GM12878 (cell line): ENCODE measurements around the gene LDLRAD3. TPM values are rescaled to one million over a fixed set of nuclear protein-coding genes. Genes with fewer than 3 reads are reported as not detected.

ENCODE experiments used
- ATAC-seq: fragments of 200-7000 bp; cut with Tn5 transposase; 3 replicates; pipeline ENCODE4 v1.9.1; 2020; ENCODE audit warnings: mild to moderate bottlenecking, moderate library complexity
- BruUV-seq: library from RNA; stranded (reverse); fragments of 400-500 nt; replicated peaks from 2 replicates; lab custom pipeline; 2021; lab: Mats Ljungman, UMichigan
- CTCF ChIA-PET: fragments of 300-600 bp; sonication (Branson Sonifier 250); formaldehyde crosslinking; extraction: SDS; loops from one replicate; lab custom pipeline; 2021; ENCODE audit warnings: inconsistent platforms; lab: Yijun Ruan, JAX
- POLR2A ChIA-PET: fragments of 350-600 bp; formaldehyde crosslinking; extraction: SDS; loops from one replicate; lab custom pipeline; 2021; ENCODE audit warnings: inconsistent platforms; lab: Charles Lee
- RAD21 ChIA-PET: fragments of 300-600 bp; sonication (Branson Sonifier 250); formaldehyde crosslinking; loops from one replicate; lab custom pipeline; 2023; ENCODE audit warnings: antibody characterized with exemption; ENCODE audit not compliant: unreplicated experiment; lab: Charles Lee
- SMC1A ChIA-PET: fragments of 300-600 bp; sonication (Branson Sonifier 250); formaldehyde crosslinking; loops from one replicate; lab custom pipeline; 2023; ENCODE audit not compliant: unreplicated experiment, uncharacterized antibody; lab: Charles Lee
- DNase-seq: peaks from one replicate; pipeline ENCODE4 v3.0.0-alpha.2; 2011; ENCODE audit warnings: low read depth, low spot score
- FAIRE-seq: peaks from 3 replicates; lab custom pipeline; 2011; peaks lifted over from hg19 to GRCh38; lab: Jason Lieb, UNC
- H2AFZ ChIP-seq: 2 replicates; pipeline ENCODE4 v1.6.0; 2011; ENCODE audit warnings: low read depth, low read length, control low read depth; ENCODE audit not compliant: control insufficient read depth
- H3K27ac ChIP-seq: 2 replicates; pipeline ENCODE4 v1.5.1; 2011; ENCODE audit warnings: control low read depth; ENCODE audit not compliant: control insufficient read depth, insufficient read depth
- H3K27me3 ChIP-seq, 2 experiments: replicated peaks in 1 of 2; 2 replicates each; pipeline versions ENCODE4 v1.6.0 to v1.6.1; 2011; ENCODE audit warnings: low read length in 1 of 2; ENCODE audit not compliant: control insufficient read depth in 2 of 2, insufficient read depth in 2 of 2
- H3K36me3 ChIP-seq, 2 experiments: 2 replicates each; pipeline ENCODE4 v1.5.1; 2011; ENCODE audit warnings: low read length in 1 of 2; ENCODE audit not compliant: control insufficient read depth in 2 of 2, insufficient read depth in 2 of 2
- H3K4me1 ChIP-seq: 2 replicates; pipeline ENCODE4 v1.6.1; 2011; ENCODE audit warnings: mild to moderate bottlenecking, low read length, moderate library complexity, mixed read lengths; ENCODE audit not compliant: control insufficient read depth, insufficient read depth
- H3K4me2 ChIP-seq: 2 replicates; pipeline ENCODE4 v1.6.0; 2011; ENCODE audit warnings: control low read depth; ENCODE audit not compliant: control insufficient read depth, insufficient read depth
- H3K4me3 ChIP-seq: fragments of 200-600 bp; sonication (generic); 2 replicates; pipeline ENCODE4 v1.5.1; 2016
- H3K79me2 ChIP-seq: 2 replicates; pipeline ENCODE4 v1.6.0; 2011; ENCODE audit warnings: low read length; ENCODE audit not compliant: control insufficient read depth, insufficient read depth
- H3K9ac ChIP-seq: 2 replicates; pipeline ENCODE4 v1.8.0; 2011; ENCODE audit warnings: low read length, control low read depth, mixed read lengths; ENCODE audit not compliant: control insufficient read depth, insufficient read depth
- H3K9me3 ChIP-seq: replicated peaks from 3 replicates; pipeline ENCODE4 v1.5.1; 2011; ENCODE audit warnings: mild to moderate bottlenecking, low read length; ENCODE audit not compliant: control insufficient read depth, insufficient read depth
- H4K20me1 ChIP-seq: 2 replicates; pipeline ENCODE4 v1.6.0; 2011; ENCODE audit not compliant: control insufficient read depth, insufficient read depth
- IKZF1 ChIP-seq: fragments of 450-650 bp; conservative IDR thresholded peaks from 2 replicates; pipeline ENCODE4 v1.6.1; 2017; ENCODE audit warnings: antibody characterized with exemption, mild to moderate bottlenecking
- IKZF2 ChIP-seq, 2 experiments: fragments of 450-650 bp; IDR thresholded peaks; 2 replicates each; pipeline ENCODE4 v1.6.1; 2017; ENCODE audit warnings: mild to moderate bottlenecking in 2 of 2, moderate library complexity in 2 of 2
- NR2C1 ChIP-seq: fragments of 450-650 bp; IDR thresholded peaks from 2 replicates; pipeline ENCODE4 v1.6.1; 2017; ENCODE audit warnings: antibody characterized with exemption, mild to moderate bottlenecking, moderate library complexity
- PAX5 ChIP-seq: IDR thresholded peaks from 2 replicates; pipeline ENCODE4 v1.6.1; 2011; ENCODE audit warnings: low read depth, low read length, borderline replicate concordance
- POLR2AphosphoS5 ChIP-seq: IDR thresholded peaks from 2 replicates; pipeline ENCODE4 v1.6.1; 2011; ENCODE audit warnings: mild to moderate bottlenecking, low read length, inconsistent platforms
- YBX1 ChIP-seq: fragments of 450-650 bp; IDR thresholded peaks from 2 replicates; pipeline ENCODE4 v1.6.1; 2016; ENCODE audit warnings: antibody characterized with exemption
- WGBS: methylation state at CpG from one replicate; pipeline ENCODE4 v1.1.6; 2016; ENCODE audit warnings: low lambda C conversion rate; ENCODE audit not compliant: insufficient replicate concordance, insufficient coverage; ENCODE audit errors: missing lambda C conversion rate; 5-methylcytosine and 5-hydroxymethylcytosine counted together
- in situ Hi-C: fragments of 300-500 bp; cut with MboI; formaldehyde crosslinking; loops from 9 replicates; pipeline ENCODE4 v1.14.3; 2018; ENCODE audit warnings: mixed read lengths
- intact Hi-C: fragments of 100-400 bp; cut with micrococcal nuclease; formaldehyde crosslinking; loops from one replicate; pipeline ENCODE4 v1.14.2; 2022; ENCODE audit not compliant: unreplicated experiment
- polyA plus RNA-seq, 11 experiments: library from polyadenylated mRNA; depleted of rRNA in 4 of 11; unstranded in 6 of 11; stranded (reverse) in 5 of 11; fragments of >200 nt; fragmentation: Nextera tagmentation in 4 of 11; fragmentation: Illumina TruSeq in 1 of 11; extraction: Ambion mirVana in 4 of 11; extraction: Trizol in 1 of 11; gene quantifications; 1 replicate in 1 of 11; 2 replicates in 10 of 11; pipeline versions ENCODE4 v1.2.1 to v1.2.3, GENCODE V29; 2011 to 2016; ENCODE audit warnings: inconsistent platforms in 2 of 11, missing spikeins in 2 of 11, low read depth in 1 of 11
- total RNA-seq, 4 experiments: library from RNA; depleted of rRNA in 3 of 4; stranded (reverse); fragments of >200 nt in 3 of 4; fragmentation: Illumina TruSeq in 1 of 4; extraction: Trizol in 1 of 4; gene quantifications; 2 replicates each; pipeline versions ENCODE4 v1.2.1 to v1.2.3, GENCODE V29; 2013 to 2021
- TF ChIP-seq, protein P1 (sequence below): IDR thresholded peaks from 2 replicates; pipeline ENCODE4 v1.6.1; 2012; ENCODE audit warnings: low read depth, low read length, improper control_type of control experiment
- TF ChIP-seq, protein P2 (sequence below): fragments of 450-650 bp; IDR thresholded peaks from 2 replicates; pipeline ENCODE4 v1.6.1; 2014; ENCODE audit warnings: mild to moderate bottlenecking
- TF ChIP-seq, protein P3 (sequence below): fragments of 450-650 bp; formaldehyde crosslinking; IDR thresholded peaks from 2 replicates; pipeline ENCODE4 v1.4.0; 2022; ENCODE audit warnings: mild to moderate bottlenecking, moderate library complexity

Gene LDLRAD3
- total and polyA plus RNA-seq, 10 of the 15 experiments (the other 5 are each of a cell fraction or from before 2014, with no cell fraction given), result 2.5 to 17.2 (median 10.7) TPM

DNA sequence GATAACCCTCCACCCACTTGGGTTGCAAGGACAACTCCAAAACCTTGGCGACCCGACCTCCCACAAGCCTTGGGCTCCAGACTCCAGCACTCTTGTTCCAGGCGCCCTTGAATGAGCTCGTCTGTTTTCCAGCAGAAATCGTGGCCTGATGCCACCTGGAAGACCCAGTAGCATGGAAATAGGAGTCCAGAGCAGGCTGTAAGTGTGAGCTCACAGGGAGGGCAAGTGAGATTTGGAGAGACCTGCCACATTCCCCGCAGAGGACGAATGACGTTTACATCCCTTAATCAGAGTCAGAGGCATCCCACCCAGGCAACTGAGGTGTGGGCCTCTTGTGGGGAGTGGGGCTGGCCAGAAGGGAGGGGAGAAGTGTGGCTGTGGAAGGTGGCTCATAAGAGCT is 71.9 kb downstream of the LDLRAD3 start:
- Histone ChIP-seq H3K9ac (no peak overlapping the region), H3K36me3 (no peaks in the 10 kb centered on the region), H3K27me3 (peaks cover 0 to 3% of the 10 kb centered on the region in 2 experiments; a peak in 1 of 4 replicates), H3K4me2 (no peak overlapping the region), H2AFZ (no peak overlapping the region), H3K4me1 (no peaks in the 10 kb centered on the region), H3K4me3 (no peak overlapping the region), H3K9me3 (no peaks in the 10 kb centered on the region), H4K20me1 (no peaks in the 10 kb centered on the region), H3K79me2 (no peaks in the 10 kb centered on the region), H3K27ac (no peak overlapping the region)
- ATAC-seq (no peak), DNase-seq (no peak), FAIRE-seq (no peak)
- BruUV-seq, result no TSS peak
- SMC1A ChIA-PET, result interaction anchor here (1.2 kb wide), 1 partner anchor 227 kb away, joined by 3 read pairs; no protein-coding TSS in a partner anchor
- RAD21 ChIA-PET, result no interaction called here
- TF ChIP-seq IKZF2 (IDR thresholded peaks at IDR 0.05), result no peak
- TF ChIP-seq IKZF1, result no peak
- no peak for TF ChIP-seq PAX5
- no peak for TF ChIP-seq YBX1
- TF ChIP-seq NR2C1, result no peak
- TF ChIP-seq, protein P1, sequence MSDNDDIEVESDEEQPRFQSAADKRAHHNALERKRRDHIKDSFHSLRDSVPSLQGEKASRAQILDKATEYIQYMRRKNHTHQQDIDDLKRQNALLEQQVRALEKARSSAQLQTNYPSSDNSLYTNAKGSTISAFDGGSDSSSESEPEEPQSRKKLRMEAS, result no peak
- POLR2A ChIA-PET, result no interaction called here
- CTCF ChIA-PET, result no interaction called here
- intact Hi-C loops (no loop called here), in situ Hi-C loops (no loop called here)
- 46% methylated on average over 8 of the region's 8 CpGs for WGBS

DNA sequence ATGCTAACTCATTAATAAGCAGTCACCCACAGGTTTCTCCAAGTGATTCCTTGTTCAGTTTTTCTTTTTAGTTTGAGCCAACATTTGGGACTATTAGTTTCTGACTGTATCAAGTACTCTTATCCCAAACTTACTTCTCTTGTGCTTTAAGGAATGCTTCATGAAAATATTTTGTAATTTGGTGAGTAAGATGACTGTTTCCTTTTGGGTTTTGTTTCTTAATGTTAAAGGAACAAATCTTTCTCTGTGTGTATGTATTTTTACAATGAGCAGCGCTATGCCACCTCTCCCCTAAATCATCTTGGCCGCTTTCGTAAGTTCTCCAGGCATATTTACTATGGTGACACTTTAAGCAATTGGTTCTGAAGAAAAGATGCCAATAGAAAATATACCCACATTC is 72.4 kb downstream of the LDLRAD3 start:
- no TSS peak for BruUV-seq
- no peak overlapping the region for H3K4me2 ChIP-seq
- H3K4me1 ChIP-seq, result no peaks in the 10 kb centered on the region
- H3K79me2 ChIP-seq, result no peaks in the 10 kb centered on the region
- RAD21 ChIA-PET, result no interaction called here
- no peak overlapping the region for H3K4me3 ChIP-seq
- FAIRE-seq, result no peak
- in situ Hi-C loops, result no loop called here
- no peak overlapping the region for H2AFZ ChIP-seq
- no peak for DNase-seq
- SMC1A ChIA-PET, result no interaction called here
- H3K27me3 ChIP-seq, result peaks cover 0 to 3% of the 10 kb centered on the region in 2 experiments; a peak in 1 of 4 replicates
- H4K20me1 ChIP-seq, result no peaks in the 10 kb centered on the region
- 11% methylated on average over 3 of the region's 3 CpGs for WGBS
- H3K9ac ChIP-seq, result no peak overlapping the region
- TF ChIP-seq, protein P2, sequence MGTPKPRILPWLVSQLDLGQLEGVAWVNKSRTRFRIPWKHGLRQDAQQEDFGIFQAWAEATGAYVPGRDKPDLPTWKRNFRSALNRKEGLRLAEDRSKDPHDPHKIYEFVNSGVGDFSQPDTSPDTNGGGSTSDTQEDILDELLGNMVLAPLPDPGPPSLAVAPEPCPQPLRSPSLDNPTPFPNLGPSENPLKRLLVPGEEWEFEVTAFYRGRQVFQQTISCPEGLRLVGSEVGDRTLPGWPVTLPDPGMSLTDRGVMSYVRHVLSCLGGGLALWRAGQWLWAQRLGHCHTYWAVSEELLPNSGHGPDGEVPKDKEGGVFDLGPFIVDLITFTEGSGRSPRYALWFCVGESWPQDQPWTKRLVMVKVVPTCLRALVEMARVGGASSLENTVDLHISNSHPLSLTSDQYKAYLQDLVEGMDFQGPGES, result no peak
- TF ChIP-seq, protein P3, sequence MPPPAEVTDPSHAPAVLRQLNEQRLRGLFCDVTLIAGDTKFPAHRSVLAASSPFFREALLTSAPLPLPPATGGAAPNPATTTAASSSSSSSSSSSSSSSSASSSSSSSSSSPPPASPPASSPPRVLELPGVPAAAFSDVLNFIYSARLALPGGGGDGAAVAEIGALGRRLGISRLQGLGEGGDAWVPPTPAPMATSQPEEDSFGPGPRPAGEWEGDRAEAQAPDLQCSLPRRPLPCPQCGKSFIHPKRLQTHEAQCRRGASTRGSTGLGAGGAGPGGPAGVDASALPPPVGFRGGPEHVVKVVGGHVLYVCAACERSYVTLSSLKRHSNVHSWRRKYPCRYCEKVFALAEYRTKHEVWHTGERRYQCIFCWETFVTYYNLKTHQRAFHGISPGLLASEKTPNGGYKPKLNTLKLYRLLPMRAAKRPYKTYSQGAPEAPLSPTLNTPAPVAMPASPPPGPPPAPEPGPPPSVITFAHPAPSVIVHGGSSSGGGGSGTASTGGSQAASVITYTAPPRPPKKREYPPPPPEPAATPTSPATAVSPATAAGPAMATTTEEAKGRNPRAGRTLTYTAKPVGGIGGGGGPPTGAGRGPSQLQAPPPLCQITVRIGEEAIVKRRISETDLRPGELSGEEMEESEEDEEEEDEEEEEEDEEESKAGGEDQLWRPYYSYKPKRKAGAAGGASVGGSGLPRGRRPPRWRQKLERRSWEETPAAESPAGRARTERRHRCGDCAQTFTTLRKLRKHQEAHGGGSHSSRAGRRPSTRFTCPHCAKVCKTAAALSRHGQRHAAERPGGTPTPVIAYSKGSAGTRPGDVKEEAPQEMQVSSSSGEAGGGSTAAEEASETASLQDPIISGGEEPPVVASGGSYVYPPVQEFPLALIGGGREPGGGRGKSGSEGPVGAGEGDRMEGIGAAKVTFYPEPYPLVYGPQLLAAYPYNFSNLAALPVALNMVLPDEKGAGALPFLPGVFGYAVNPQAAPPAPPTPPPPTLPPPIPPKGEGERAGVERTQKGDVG (CRISPR knock-in tag), result no peak
- TF ChIP-seq POLR2AphosphoS5, result no peak
- no peaks in the 10 kb centered on the region for H3K9me3 ChIP-seq
- no peak for ATAC-seq
- H3K27ac ChIP-seq, result no peak overlapping the region
- CTCF ChIA-PET, result no interaction called here
- H3K36me3 ChIP-seq, result no peaks in the 10 kb centered on the region
- POLR2A ChIA-PET, result no interaction called here
- intact Hi-C loops, result no loop called here
